ENCODE measurements around the gene PTGER4. TPM values are rescaled to one million over a fixed set of nuclear protein-coding genes. Genes with fewer than 3 reads are reported as not detected.

Gene PTGER4
- total RNA-seq, 4 donors from 2014 or later, result 13.3 to 44.6 (median 27.9) TPM

- TF ChIP-seq POLR2AphosphoS5 (IDR thresholded peaks at IDR 0.05) (no peak), CTCF (IDR thresholded peaks at IDR 0.05) (no peak)
- peaks cover 0 to 8% (median 0%) of the 10 kb centered on the region in 4 donors for H3K36me3 ChIP-seq
These were observed 53.7 kb downstream of the PTGER4 start for GRCh38 chr5:40733434-40733833.

DNA sequence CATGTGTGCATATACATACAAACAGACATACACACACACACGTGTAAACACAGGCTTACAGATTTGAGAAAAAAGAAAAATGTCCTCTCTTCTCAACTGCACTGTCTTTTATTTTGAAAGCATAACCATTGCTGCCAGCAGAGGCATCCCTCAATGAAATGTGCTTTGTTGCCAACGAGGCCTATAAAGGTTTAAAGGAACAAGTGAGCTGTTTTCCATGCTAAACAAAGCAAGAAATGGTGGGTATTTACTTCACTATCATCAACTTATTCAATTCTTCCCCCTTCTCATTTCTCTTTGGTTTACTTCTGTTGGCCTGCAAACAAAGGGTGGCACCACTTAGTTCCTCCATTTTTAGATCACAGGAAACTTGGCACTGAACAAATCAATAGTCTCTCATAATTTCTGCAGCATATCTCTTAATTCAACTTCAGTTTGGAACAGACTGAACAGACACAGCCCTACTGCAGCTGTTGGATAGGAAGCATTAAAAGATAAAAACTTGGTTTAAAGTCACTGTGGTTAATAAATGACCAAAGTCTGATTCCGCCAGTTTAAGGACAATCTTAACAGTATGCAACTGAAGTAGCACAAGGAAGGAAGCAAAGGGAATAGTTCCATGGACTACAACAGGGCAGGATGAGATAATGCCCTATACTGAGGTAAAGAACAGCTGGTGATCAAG, 54.3 kb downstream of the PTGER4 start:
- TF ChIP-seq CTCF (IDR thresholded peaks at IDR 0.05), result no peak
- no peak for TF ChIP-seq POLR2AphosphoS5 (IDR thresholded peaks at IDR 0.05)
- no peak for TF ChIP-seq EP300 (IDR thresholded peaks at IDR 0.05)
- TF ChIP-seq POLR2A (IDR thresholded peaks at IDR 0.05; ENCODE audit: low read depth), result no peak
- Histone ChIP-seq H3K36me3 (peaks cover 0 to 6% (median 2%) of the 10 kb centered on the region in 4 donors), H3K4me1 (peaks cover 27 to 43% (median 35%) of the 10 kb centered on the region in 4 donors), H3K27me3 (no peaks in the 10 kb centered on the region), H3K9me3 (no peaks in the 10 kb centered on the region), H3K4me3 (no peak overlapping the region), H3K27ac (replicated peaks in 1 of 4) (no peak overlapping the region)
- 45% methylated on average over 3 of the region's 3 CpGs for WGBS
- intact Hi-C loops (cut with DNase I), result loop anchor here (5.0 kb wide), 1 partner anchor 1022 kb away; no protein-coding TSS in a partner anchor
- no peak for DNase-seq (ENCODE audit: extremely low spot score)

More at GRCh38 chr5:40733434-40733833, 53.7 kb downstream of the PTGER4 start:
- no peak overlapping the region for H3K4me3 ChIP-seq
- peaks cover 27 to 43% (median 35%) of the 10 kb centered on the region in 4 donors for H3K4me1 ChIP-seq
- no peaks in the 10 kb centered on the region for H3K9me3 ChIP-seq
- H3K27me3 ChIP-seq, result no peaks in the 10 kb centered on the region
- WGBS, result 83% methylated on average over 2 of the region's 2 CpGs
- no peak for DNase-seq (ENCODE audit: extremely low spot score)
- intact Hi-C loops (cut with DNase I), result loop anchor here (5.0 kb wide), 1 partner anchor 1021 kb away; no protein-coding TSS in a partner anchor
- no peak overlapping the region for H3K27ac ChIP-seq (replicated peaks in 1 of 4)

DNA sequence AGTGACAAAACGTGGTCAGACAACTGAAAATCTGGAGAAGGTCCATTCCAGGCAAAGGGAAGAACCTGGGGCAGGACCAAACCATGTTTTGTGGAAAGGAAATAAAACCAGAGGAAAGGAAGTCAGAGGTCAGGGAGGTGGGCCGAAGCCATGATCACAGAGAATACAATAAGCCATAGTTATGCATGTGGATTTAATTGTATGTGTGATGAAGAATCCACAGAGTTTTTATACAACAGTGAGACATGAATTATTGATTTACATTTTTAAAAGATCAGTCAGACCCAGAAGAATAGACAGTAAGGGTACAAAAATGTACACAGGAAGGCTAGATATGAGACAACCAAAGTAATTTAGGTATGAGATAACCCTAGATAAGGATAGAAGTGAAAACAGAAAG, 55.3 kb downstream of the PTGER4 start:
- Histone ChIP-seq H3K27me3 (no peaks in the 10 kb centered on the region), H3K27ac (replicated peaks in 1 of 4) (no peak overlapping the region), H3K4me3 (no peak overlapping the region), H3K9me3 (no peaks in the 10 kb centered on the region), H3K36me3 (peaks cover 0 to 8% (median 4%) of the 10 kb centered on the region in 4 donors), H3K4me1 (peaks cover 27 to 43% (median 35%) of the 10 kb centered on the region in 4 donors)
- WGBS, result 73% methylated on average over 2 of the region's 2 CpGs
- TF ChIP-seq EP300 (IDR thresholded peaks at IDR 0.05) (no peak), CTCF (IDR thresholded peaks at IDR 0.05) (no peak), POLR2A (IDR thresholded peaks at IDR 0.05; ENCODE audit: low read depth) (no peak), POLR2AphosphoS5 (IDR thresholded peaks at IDR 0.05) (no peak)
- DNase-seq (ENCODE audit: extremely low spot score), result no peak
- intact Hi-C loops (cut with DNase I), result loop anchor here (5.0 kb wide), 1 partner anchor 1023 kb away; no protein-coding TSS in a partner anchor

GRCh38 chr5:40735609-40736008, 55.9 kb downstream of the PTGER4 start:
- intact Hi-C loops (cut with DNase I), result no loop called here
- TF ChIP-seq CTCF (IDR thresholded peaks at IDR 0.05) (no peak), POLR2A (IDR thresholded peaks at IDR 0.05; ENCODE audit: low read depth) (no peak)
- no peak for DNase-seq (ENCODE audit: extremely low spot score)
- no peak overlapping the region for H3K27ac ChIP-seq (replicated peaks in 1 of 4)
- peaks cover 0 to 10% (median 6%) of the 10 kb centered on the region in 4 donors for H3K36me3 ChIP-seq
- H3K9me3 ChIP-seq, result no peaks in the 10 kb centered on the region
- H3K4me3 ChIP-seq, result no peak overlapping the region
- no peaks in the 10 kb centered on the region for H3K27me3 ChIP-seq
- H3K4me1 ChIP-seq, result peaks cover 27 to 43% (median 35%) of the 10 kb centered on the region in 4 donors
